Activated CD4-positive, CD25-positive, alpha-beta regulatory T cell treated with anti-CD3 and anti-CD28 coated beads, Interleukin-2, amount 50 U/mL, for 16 hours (primary cell): Measurements from ENCODE around the gene ABCC10.
"Not testable (repeated sequence)": the region's sequence is repeated elsewhere in the genome, so short reads cannot be mapped to it uniquely, and the experiment has no call there.

Experiments
- DNase-seq: peaks from one replicate; pipeline ENCODE4 v3.0.0-alpha.2; 2020; ENCODE audit warnings: low read depth, low spot score

Gene ABCC10

DNA sequence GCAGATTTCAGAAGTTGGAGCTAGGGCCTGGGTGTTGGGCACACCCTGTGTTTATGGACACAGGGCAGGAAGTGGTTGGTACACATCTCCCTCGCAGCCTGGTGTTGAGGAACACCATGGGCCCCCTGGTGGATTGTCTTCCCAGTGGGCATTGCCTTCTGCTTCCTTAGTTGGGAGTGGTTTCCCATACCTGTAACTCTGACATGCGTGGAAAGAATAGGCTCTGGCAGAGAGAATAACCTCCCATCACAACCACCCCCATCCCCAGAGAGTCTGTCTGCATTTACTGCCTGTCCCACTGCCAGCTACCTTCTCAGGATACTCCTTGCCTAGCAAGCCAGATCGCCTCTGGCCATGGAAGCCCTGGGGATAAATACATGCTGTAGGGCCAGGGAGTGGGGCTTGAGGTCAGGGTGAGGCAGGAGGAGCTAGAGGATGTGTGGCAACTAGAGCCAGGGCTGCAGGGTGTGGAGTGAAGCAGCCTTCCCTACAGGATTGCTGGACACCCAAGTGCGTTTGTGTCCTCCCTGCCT is 68.1 kb downstream of the ABCC10 start:
- no peak for DNase-seq

DNA sequence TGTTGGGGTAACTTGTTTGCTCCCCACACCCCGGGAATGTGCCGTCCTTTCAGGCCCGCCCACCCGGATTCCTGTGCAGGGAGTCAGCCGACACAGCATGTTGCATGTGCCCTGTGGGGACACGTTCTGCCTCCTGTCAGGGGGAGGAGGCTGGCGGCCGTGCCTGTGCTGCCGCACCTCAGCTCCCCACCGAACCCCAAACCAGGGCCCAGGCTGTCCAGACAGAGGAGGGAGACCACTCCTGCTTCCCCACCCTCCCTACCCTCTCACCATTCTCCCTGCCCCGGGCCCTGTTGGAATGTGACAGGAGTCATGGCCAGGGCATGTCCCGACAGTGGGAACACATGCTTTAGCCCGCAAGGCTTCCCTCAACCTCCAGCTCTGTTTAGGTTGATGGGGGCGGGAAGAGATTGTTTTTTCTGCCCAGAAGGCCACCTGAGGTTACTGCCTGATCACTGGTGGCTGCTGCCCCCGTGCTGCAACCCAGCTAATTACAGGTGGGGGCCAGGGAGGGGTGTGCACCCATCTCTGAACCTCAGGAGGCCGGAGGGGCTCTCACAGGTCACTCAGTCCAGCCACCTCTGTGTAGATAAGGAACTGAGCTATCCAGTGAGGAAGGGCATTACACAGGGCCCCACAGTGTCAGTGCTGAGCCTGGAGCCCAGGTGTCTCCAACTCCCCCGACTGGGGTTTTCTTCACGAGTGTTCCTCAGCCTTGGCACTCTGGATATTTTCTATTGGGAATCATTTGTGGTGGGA is 69.2 kb downstream of the ABCC10 start:
- DNase-seq: no peak

DNA sequence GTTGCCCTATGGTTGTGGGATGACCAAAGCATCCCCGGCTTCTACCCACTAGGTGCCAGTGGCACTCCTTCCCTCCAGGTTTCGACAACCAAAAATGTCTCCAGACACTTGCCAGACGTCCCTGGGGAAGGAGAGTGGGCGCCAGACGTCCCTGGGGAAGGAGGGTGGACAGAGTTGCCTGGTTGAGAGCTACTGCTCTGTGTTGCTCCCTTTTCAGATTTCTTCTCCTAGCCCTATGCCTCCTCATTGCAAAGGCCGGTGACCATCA is 69.7 kb downstream of the ABCC10 start:
- no peak for DNase-seq

DNA sequence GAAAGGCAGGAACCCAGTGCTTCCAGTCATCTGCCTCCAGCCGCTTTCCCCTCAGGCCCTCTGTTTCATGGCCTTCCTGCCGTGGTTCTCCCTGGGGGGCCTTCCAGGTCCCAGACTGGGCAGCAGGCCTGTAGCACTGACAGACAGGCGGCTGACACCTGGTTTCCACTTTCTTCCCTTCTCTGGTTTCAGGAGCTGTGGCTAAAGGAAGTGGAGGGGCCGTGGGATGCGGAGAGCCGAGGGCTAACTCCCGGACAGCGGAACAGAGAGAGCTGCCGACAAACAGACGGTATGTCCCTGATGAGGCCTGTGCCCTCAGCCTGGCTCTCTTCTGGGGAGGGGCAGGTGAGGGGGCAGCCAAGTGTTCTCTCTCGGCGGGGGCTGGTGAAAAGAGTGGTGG is 70.3 kb downstream of the ABCC10 start:
- DNase-seq: no peak

DNA sequence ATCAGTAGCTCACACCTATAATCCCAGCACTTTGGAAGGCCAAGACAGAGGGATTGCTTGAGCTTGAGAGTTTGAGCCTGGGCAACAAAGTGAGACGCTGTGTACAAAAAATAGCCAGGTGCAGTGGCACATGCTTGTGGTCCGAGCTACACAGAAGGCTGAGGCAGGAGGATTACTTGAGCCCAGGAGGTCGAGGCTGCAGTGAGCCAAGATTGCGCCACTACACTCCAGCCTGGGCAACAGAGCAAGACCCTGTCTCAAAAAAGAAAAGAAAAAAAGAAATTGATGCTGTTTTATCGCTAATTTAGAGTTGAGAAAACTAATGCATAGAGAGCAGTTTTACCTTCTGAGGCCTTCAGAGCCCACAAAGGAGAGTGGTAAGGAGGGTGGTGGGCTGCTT is 71.0 kb downstream of the ABCC10 start:
- not testable (repeated sequence) for DNase-seq

DNA sequence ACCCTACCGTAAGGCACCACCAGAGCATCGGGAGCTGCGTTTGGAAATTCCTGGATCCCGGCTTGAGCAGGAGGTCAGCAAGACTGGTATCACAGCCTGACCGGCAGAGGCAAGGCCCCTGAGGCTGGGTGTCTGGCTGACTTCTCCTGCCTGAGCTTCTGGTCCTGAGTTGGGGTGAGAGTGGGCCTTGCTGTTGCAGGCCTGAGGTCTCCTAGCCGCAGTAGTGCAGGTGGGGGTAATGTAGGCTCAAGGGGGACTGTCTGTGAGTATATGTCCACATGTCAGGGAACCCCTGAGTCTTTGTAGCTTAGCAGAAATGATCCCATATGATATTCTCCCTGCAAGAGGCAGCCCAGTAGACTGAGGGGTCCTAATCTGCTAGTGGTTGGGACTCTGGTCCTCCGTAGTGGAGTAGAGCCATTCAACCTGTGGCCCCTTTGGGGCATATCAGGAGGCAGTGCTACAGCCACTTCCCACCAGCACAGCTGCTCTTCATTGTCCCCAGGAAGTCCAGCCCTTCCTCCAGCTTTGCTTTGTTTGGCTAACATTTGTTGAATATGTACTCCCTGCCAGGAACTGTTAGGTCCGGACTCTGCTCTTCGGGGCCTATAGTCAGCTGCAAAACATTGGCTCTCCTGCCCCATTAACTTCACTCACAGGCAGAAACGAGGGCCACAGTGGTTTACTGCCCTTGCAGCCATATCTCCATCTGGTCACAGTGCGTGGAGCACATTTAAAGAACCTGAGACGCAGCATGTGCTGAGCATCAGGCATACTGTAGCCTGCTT is 71.9 kb downstream of the ABCC10 start:
- DNase-seq: no peak
